Uterus (tissue), 4 donors: ENCODE measurements around the gene SNX4. TPM values are rescaled to one million over a fixed set of nuclear protein-coding genes. Genes with fewer than 3 reads are reported as not detected.
"Not testable (repeated sequence)": the region's sequence is repeated elsewhere in the genome, so short reads cannot be mapped to it uniquely, and the experiment has no call there.

Source experiments
- DNase-seq, 2 donors: peaks; one replicate each; pipeline ENCODE4 v3.0.0-alpha.2; 2019 to 2020
- H3K27ac ChIP-seq, 2 donors: fragments of 200-600 bp; sonication (generic); 1 replicate in 1 of 2; 2 replicates in 1 of 2; pipeline ENCODE4 v1.5.1; 2016 to 2018
- H3K27me3 ChIP-seq, 2 donors: fragments of 200-600 bp; sonication (generic); one replicate each; pipeline ENCODE4 v1.5.1; 2018 to 2019; ENCODE audit warnings: control low read depth in 1 of 2
- H3K36me3 ChIP-seq, 2 donors: fragments of 200-600 bp; sonication (generic); one replicate each; pipeline ENCODE4 v1.5.1; 2019; ENCODE audit warnings: control low read depth in 1 of 2
- H3K4me1 ChIP-seq, 2 donors: fragments of 200-600 bp; sonication (generic); one replicate each; pipeline ENCODE4 v1.5.1; 2018 to 2019; ENCODE audit warnings: control low read depth in 1 of 2
- H3K4me3 ChIP-seq, 2 donors: fragments of 200-600 bp; sonication (generic); 1 replicate in 1 of 2; 2 replicates in 1 of 2; pipeline ENCODE4 v1.5.1; 2018 to 2019; ENCODE audit warnings: mild to moderate bottlenecking in 1 of 2
- H3K9me3 ChIP-seq, 2 donors: fragments of 200-600 bp; sonication (generic); one replicate each; pipeline ENCODE4 v1.5.1; 2019; ENCODE audit warnings: control low read depth in 1 of 2
- POLR2A ChIP-seq, 2 donors: fragments of 450-650 bp; IDR thresholded peaks; one replicate each; pipeline ENCODE4 v1.6.1; 2016; ENCODE audit warnings: antibody characterized with exemption in 2 of 2, mild to moderate bottlenecking in 1 of 2, moderate library complexity in 1 of 2
- intact Hi-C: fragments of 100-400 bp; cut with DNase I; formaldehyde crosslinking; loops from one replicate; pipeline ENCODE4 v1.15.1; 2023; ENCODE audit warnings: low total_unique reads
- total RNA-seq, 4 donors: library from RNA; depleted of rRNA in 3 of 4; stranded (reverse); fragments of >200 nt in 3 of 4; gene quantifications; one replicate each; pipeline versions ENCODE4 v1.1.0 to v1.2.4, GENCODE V29; 2014 to 2023
- TF ChIP-seq, protein P1 (sequence below), 4 experiments: fragments of 200-600 bp in 2 of 4; fragments of 450-650 bp in 2 of 4; sonication (generic) in 2 of 4; IDR thresholded peaks; one replicate each; pipeline ENCODE4 v1.5.1; 2016 to 2019; ENCODE audit warnings: antibody characterized with exemption in 4 of 4, mild to moderate bottlenecking in 2 of 4, moderate library complexity in 1 of 4
- donor health status: DM: yes; HTN: yes; CAD: no.

SNX4 gene
- total RNA-seq, 4 donors from 2014 or later, result 32.4 to 91.6 (median 58.2) TPM

GRCh38 chr3:125406070-125406469 is 113.9 kb downstream of the SNX4 start:
- no peaks in the 10 kb centered on the region for H3K36me3 ChIP-seq

GRCh38 chr3:125405515-125405914 is 114.5 kb downstream of the SNX4 start:
- intact Hi-C loops, H3K4me1 ChIP-seq, H3K27me3 ChIP-seq, H3K9me3 ChIP-seq, H3K36me3 ChIP-seq, DNase-seq, H3K4me3 ChIP-seq, H3K27ac ChIP-seq: not testable (repeated sequence)

More at GRCh38 chr3:125406070-125406469, 113.9 kb downstream of the SNX4 start:
- no peaks in the 10 kb centered on the region for H3K9me3 ChIP-seq
- no peaks in the 10 kb centered on the region for H3K4me1 ChIP-seq
- intact Hi-C loops, result no loop called here
- no peak for DNase-seq
- no peaks in the 10 kb centered on the region for H3K27me3 ChIP-seq
- H3K4me3 ChIP-seq, result no peak overlapping the region
- no peak for TF ChIP-seq POLR2A (IDR thresholded peaks at IDR 0.05)
- TF ChIP-seq, protein P1, sequence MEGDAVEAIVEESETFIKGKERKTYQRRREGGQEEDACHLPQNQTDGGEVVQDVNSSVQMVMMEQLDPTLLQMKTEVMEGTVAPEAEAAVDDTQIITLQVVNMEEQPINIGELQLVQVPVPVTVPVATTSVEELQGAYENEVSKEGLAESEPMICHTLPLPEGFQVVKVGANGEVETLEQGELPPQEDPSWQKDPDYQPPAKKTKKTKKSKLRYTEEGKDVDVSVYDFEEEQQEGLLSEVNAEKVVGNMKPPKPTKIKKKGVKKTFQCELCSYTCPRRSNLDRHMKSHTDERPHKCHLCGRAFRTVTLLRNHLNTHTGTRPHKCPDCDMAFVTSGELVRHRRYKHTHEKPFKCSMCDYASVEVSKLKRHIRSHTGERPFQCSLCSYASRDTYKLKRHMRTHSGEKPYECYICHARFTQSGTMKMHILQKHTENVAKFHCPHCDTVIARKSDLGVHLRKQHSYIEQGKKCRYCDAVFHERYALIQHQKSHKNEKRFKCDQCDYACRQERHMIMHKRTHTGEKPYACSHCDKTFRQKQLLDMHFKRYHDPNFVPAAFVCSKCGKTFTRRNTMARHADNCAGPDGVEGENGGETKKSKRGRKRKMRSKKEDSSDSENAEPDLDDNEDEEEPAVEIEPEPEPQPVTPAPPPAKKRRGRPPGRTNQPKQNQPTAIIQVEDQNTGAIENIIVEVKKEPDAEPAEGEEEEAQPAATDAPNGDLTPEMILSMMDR (IDR thresholded peaks at IDR 0.05), result no peak
- H3K27ac ChIP-seq, result no peak overlapping the region

DNA sequence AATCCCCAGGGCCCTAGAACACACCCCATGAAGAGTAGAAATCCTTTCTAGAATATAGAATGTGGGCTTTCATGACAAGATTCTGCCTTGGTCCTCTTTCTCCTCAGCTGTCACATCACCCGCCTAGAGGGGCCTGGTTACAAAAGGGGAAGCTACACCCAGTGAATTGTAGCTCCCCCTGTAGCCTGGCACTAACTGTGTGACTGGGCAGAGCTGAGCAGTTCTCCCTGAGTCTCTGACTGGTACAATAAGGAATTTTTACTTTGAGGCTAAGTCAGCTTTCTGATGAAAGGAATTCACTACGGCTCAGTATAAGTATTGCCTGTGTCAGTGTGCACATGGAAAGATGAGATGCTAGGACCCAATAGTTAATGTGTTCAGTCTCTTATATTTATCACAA is 116.2 kb downstream of the SNX4 start:
- H3K9me3 ChIP-seq, result no peaks in the 10 kb centered on the region
- H3K27me3 ChIP-seq, result no peaks in the 10 kb centered on the region
- H3K4me1 ChIP-seq, result no peaks in the 10 kb centered on the region
- no peak for DNase-seq
- TF ChIP-seq, protein P1 (IDR thresholded peaks at IDR 0.05), result no peak
- no peak for TF ChIP-seq POLR2A (IDR thresholded peaks at IDR 0.05)
- H3K36me3 ChIP-seq, result no peaks in the 10 kb centered on the region
- intact Hi-C loops, result no loop called here
- no peak overlapping the region for H3K27ac ChIP-seq
- H3K4me3 ChIP-seq, result no peak overlapping the region

DNA sequence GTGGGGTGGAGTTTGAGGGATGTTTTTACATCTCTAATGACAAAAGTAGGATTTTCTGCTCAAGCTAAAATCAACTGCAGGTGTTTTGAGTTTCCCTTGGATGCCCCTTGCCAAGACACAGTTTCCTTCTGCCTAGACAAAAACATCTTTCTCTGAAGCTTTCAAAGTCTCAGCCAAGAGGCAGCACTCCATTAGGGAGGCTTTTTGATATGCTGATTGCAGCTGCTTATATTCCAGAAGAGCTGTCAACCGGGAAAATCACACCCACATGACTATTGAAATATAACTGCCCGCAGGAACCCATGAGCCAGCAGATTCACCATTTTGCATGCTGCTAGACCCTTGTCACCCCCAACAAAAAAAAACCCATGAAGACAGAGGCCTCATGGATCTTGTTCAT is 117.4 kb downstream of the SNX4 start:
- intact Hi-C loops, result no loop called here
- no peaks in the 10 kb centered on the region for H3K4me1 ChIP-seq
- TF ChIP-seq, protein P1 (IDR thresholded peaks at IDR 0.05), result no peak
- TF ChIP-seq POLR2A (IDR thresholded peaks at IDR 0.05), result no peak
- no peaks in the 10 kb centered on the region for H3K36me3 ChIP-seq
- no peaks in the 10 kb centered on the region for H3K27me3 ChIP-seq
- no peak overlapping the region for H3K4me3 ChIP-seq
- no peaks in the 10 kb centered on the region for H3K9me3 ChIP-seq
- DNase-seq, result no peak
- H3K27ac ChIP-seq, result no peak overlapping the region

- TF ChIP-seq, protein P1 (IDR thresholded peaks at IDR 0.05), result no peak
- no peak for TF ChIP-seq POLR2A (IDR thresholded peaks at IDR 0.05)
- intact Hi-C loops, result no loop called here
- Histone ChIP-seq H3K4me1 (no peaks in the 10 kb centered on the region), H3K9me3 (no peaks in the 10 kb centered on the region), H3K27me3 (no peaks in the 10 kb centered on the region), H3K27ac (no peak overlapping the region), H3K4me3 (no peak overlapping the region), H3K36me3 (no peaks in the 10 kb centered on the region)
- no peak for DNase-seq
These were observed 118.6 kb downstream of the SNX4 start for GRCh38 chr3:125401402-125401801.

DNA sequence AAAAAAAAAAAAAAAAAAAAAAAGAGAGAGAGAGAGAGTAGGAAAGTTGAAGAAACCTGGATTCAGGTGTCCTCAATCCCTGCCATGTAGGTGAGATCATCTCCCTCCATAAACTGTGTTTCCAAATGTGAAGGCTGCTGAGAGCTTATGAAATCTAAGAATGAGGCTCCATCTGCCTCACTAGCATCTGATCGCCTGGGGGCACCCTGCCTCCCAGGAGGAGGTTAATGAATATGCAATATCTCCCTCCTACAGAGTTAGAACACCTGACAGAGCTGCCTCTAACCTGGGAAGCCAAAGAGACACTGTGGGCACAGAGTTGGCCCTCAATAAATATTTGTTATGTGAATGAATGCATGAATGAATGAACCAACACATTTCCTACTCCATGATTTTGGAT is 121.0 kb downstream of the SNX4 start:
- no peak for DNase-seq
- Histone ChIP-seq H3K27me3 (no peaks in the 10 kb centered on the region), H3K27ac (no peak overlapping the region), H3K9me3 (no peaks in the 10 kb centered on the region), H3K4me1 (no peaks in the 10 kb centered on the region), H3K36me3 (no peaks in the 10 kb centered on the region), H3K4me3 (no peak overlapping the region)
- intact Hi-C loops, result no loop called here
- no peak for TF ChIP-seq POLR2A (IDR thresholded peaks at IDR 0.05)
- TF ChIP-seq, protein P1 (IDR thresholded peaks at IDR 0.05), result no peak
